Trophoblast cell (in vitro differentiated cells and primary cell): ENCODE measurements around the gene GYPA. TPM values are rescaled to one million over a fixed set of nuclear protein-coding genes. Genes with fewer than 3 reads are reported as not detected.
"Not testable (repeated sequence)": the region's sequence is repeated elsewhere in the genome, so short reads cannot be mapped to it uniquely, and the experiment has no call there.

Experiments used
- DNase-seq, 2 donors: peaks; one replicate each; pipeline ENCODE4 v3.0.0-alpha.2; 2016
- H2AFZ ChIP-seq: 2 replicates; pipeline ENCODE4 v1.6.1; 2013; ENCODE audit warnings: low read length, moderate library complexity, mild to moderate bottlenecking; ENCODE audit not compliant: insufficient read depth, poor library complexity
- H2AK5ac ChIP-seq: 2 replicates; pipeline ENCODE4 v1.6.1; 2013; ENCODE audit warnings: mild to moderate bottlenecking, low read length
- H2BK120ac ChIP-seq: 2 replicates; pipeline ENCODE4 v1.6.1; 2013; ENCODE audit warnings: low read length, mild to moderate bottlenecking, moderate library complexity; ENCODE audit not compliant: insufficient read depth, poor library complexity
- H2BK12ac ChIP-seq: 2 replicates; pipeline ENCODE4 v1.6.1; 2013; ENCODE audit warnings: mild to moderate bottlenecking, low read length, moderate library complexity
- H2BK5ac ChIP-seq: 2 replicates; pipeline ENCODE4 v1.6.1; 2013; ENCODE audit warnings: low read length, low read depth, moderate library complexity, mild to moderate bottlenecking; ENCODE audit not compliant: poor library complexity
- H3K14ac ChIP-seq: 2 replicates; pipeline ENCODE4 v1.6.1; 2013; ENCODE audit warnings: mild to moderate bottlenecking, low read length
- H3K18ac ChIP-seq: 2 replicates; pipeline ENCODE4 v1.6.1; 2013; ENCODE audit warnings: mild to moderate bottlenecking, low read length
- H3K23ac ChIP-seq: 2 replicates; pipeline ENCODE4 v1.6.1; 2013; ENCODE audit warnings: low read length
- H3K27ac ChIP-seq: 2 replicates; pipeline ENCODE4 v1.5.1; 2013; ENCODE audit warnings: low read depth, mild to moderate bottlenecking, inconsistent platforms, low read length, moderate library complexity
- H3K27me3 ChIP-seq: 2 replicates; pipeline ENCODE4 v1.6.1; 2013; ENCODE audit warnings: inconsistent platforms, mild to moderate bottlenecking, low read length, moderate library complexity; ENCODE audit not compliant: insufficient read depth
- H3K36me3 ChIP-seq, 2 experiments: 1 replicate in 1 of 2; 2 replicates in 1 of 2; pipeline ENCODE4 v1.6.1; 2013; ENCODE audit warnings: low read length in 2 of 2, mild to moderate bottlenecking in 2 of 2, moderate library complexity in 1 of 2; ENCODE audit not compliant: insufficient read depth in 2 of 2, control insufficient read depth in 1 of 2
- H3K4ac ChIP-seq: 2 replicates; pipeline ENCODE4 v1.6.1; 2013; ENCODE audit warnings: low read depth, mild to moderate bottlenecking, low read length, moderate library complexity
- H3K4me1 ChIP-seq, 2 experiments: 1 replicate in 1 of 2; 2 replicates in 1 of 2; pipeline ENCODE4 v1.6.1; 2013; ENCODE audit warnings: low read length in 2 of 2, mild to moderate bottlenecking in 2 of 2, moderate library complexity in 1 of 2; ENCODE audit not compliant: insufficient read depth in 2 of 2, control insufficient read depth in 1 of 2
- H3K4me2 ChIP-seq: 2 replicates; pipeline ENCODE4 v1.6.1; 2013; ENCODE audit warnings: inconsistent platforms, mild to moderate bottlenecking, low read length, moderate library complexity
- H3K4me3 ChIP-seq: 2 replicates; pipeline ENCODE4 v1.5.1; 2013; ENCODE audit warnings: mild to moderate bottlenecking, low read depth, low read length, inconsistent platforms
- H3K79me1 ChIP-seq: one replicate; pipeline ENCODE4 v1.6.1; 2013; ENCODE audit warnings: low read length
- H3K79me2 ChIP-seq: 2 replicates; pipeline ENCODE4 v1.6.1; 2013; ENCODE audit warnings: low read length, mild to moderate bottlenecking; ENCODE audit not compliant: control insufficient read depth, insufficient read depth, poor library complexity
- H3K9ac ChIP-seq: 2 replicates; pipeline ENCODE4 v1.6.1; 2013; ENCODE audit warnings: mild to moderate bottlenecking, low read length
- H3K9me3 ChIP-seq: 2 replicates; pipeline ENCODE4 v1.6.1; 2013; ENCODE audit warnings: low read depth, mild to moderate bottlenecking, control low read depth, inconsistent platforms, low read length; ENCODE audit not compliant: insufficient read depth
- H4K12ac ChIP-seq: 2 replicates; pipeline ENCODE4 v1.6.1; 2013; ENCODE audit warnings: low read depth, mild to moderate bottlenecking, low read length, moderate library complexity
- H4K8ac ChIP-seq: 2 replicates; pipeline ENCODE4 v1.6.1; 2013; ENCODE audit warnings: low read depth, mild to moderate bottlenecking, low read length, moderate library complexity
- H4K91ac ChIP-seq: one replicate; pipeline ENCODE4 v1.6.1; 2013; ENCODE audit warnings: low read depth, mild to moderate bottlenecking, low read length, moderate library complexity
- WGBS: extraction: QIAGEN DNeasy Blood & Tissue Kit; methylation state at CpG from one replicate; pipeline ENCODE4 v1.1.7; 2013; ENCODE audit warnings: missing lambda C conversion rate; ENCODE audit not compliant: insufficient read length, insufficient coverage; ENCODE audit errors: extremely low coverage; 5-methylcytosine and 5-hydroxymethylcytosine counted together
- polyA plus RNA-seq: library from polyadenylated mRNA; stranded (reverse); fragments of 200-250 nt; gene quantifications from 2 replicates; pipeline ENCODE4 v1.2.3, GENCODE V29; 2013

GYPA gene
- not detected in 2 replicates for polyA plus RNA-seq

DNA sequence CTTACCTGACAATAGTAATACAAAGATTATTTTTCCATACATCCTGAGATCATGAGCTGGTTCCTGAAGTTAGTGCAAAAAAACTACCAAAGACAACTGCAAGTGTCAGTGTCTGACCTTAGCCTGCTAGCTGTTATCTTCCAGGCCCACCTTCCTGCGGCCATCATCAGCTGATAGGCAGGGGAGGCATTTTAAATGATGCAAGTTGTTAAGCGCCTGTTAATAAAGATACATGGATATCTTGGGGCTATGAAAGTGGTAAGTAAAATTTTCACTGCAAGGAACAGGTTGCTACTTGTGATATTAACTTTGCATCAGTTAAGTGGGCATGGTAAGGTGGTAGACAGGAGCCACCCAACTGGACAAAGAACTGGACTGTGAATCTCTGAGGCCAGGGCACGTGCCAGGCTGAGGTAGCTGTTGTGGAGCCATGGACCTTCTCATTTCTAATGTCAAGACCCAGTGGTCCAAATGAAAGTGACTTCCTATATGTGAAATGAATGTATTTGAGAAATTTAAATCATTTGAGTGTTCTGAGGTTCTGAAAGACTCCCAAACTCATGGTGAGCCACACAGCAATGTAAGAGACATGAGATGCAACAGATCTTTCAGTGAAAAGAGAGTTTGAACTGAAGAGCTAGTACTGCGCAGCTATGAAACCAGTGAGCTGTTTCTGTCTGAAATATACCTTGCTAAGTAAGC lies at the start of gene GYPA:
Gene GYPA, minus strand, starts transcription at position 125 of the 702 bp plus-strand sequence. Its CDS starts 83 bp downstream, at position 42.
- DNase-seq, H4K91ac ChIP-seq, H3K27me3 ChIP-seq, H3K9ac ChIP-seq, H3K23ac ChIP-seq, H3K4me2 ChIP-seq, H3K18ac ChIP-seq, H2BK12ac ChIP-seq, H3K27ac ChIP-seq, H2AFZ ChIP-seq, H3K14ac ChIP-seq, H3K4ac ChIP-seq, H2AK5ac ChIP-seq, H2BK5ac ChIP-seq, H3K9me3 ChIP-seq, H3K4me3 ChIP-seq, H4K8ac ChIP-seq, H3K79me1 ChIP-seq, H2BK120ac ChIP-seq, H3K36me3 ChIP-seq, H3K79me2 ChIP-seq, H4K12ac ChIP-seq, H3K4me1 ChIP-seq: not testable (repeated sequence)
- WGBS = no CpG with 5 or more reads among the region's 4 CpGs

DNA sequence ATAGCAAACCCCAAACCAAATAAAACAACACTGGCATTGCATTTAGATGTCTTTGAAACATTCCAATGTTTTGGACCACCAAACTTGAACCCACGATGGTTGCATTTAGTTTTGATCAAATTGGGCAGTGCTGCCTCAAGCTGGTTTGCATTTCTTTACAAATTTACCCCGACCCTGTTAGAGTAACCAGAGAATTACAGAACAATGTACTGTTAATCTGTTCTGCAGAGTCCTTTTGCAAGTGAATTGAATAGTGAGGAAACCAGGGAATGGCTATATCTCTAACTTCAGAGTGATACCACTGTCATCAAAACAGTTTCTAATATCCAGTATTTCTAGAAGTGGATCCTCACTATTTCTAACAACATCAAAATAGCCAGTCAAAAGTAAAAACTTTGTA lies 49.5 kb upstream of the GYPA start:
- DNase-seq = no peak
- Histone ChIP-seq H4K91ac (no peak overlapping the region), H3K9ac (no peak overlapping the region), H3K18ac (no peak overlapping the region), H2BK120ac (no peak overlapping the region), H3K79me2 (no peaks in the 10 kb centered on the region), H2AFZ (no peak overlapping the region), H3K27me3 (no peaks in the 10 kb centered on the region), H3K79me1 (no peaks in the 10 kb centered on the region), H3K4me2 (no peak overlapping the region), H3K9me3 (no peaks in the 10 kb centered on the region), H4K8ac (no peak overlapping the region), H3K36me3 (no peaks in the 10 kb centered on the region), H3K27ac (no peak overlapping the region), H2BK5ac (no peak overlapping the region), H3K4me3 (no peak overlapping the region), H2AK5ac (no peak overlapping the region), H2BK12ac (no peak overlapping the region), H3K4me1 (no peaks in the 10 kb centered on the region), H3K14ac (no peak overlapping the region), H3K23ac (no peak overlapping the region), H4K12ac (no peak overlapping the region), H3K4ac (no peak overlapping the region)
- no CpG with 5 or more reads among the region's 2 CpGs for WGBS

DNA sequence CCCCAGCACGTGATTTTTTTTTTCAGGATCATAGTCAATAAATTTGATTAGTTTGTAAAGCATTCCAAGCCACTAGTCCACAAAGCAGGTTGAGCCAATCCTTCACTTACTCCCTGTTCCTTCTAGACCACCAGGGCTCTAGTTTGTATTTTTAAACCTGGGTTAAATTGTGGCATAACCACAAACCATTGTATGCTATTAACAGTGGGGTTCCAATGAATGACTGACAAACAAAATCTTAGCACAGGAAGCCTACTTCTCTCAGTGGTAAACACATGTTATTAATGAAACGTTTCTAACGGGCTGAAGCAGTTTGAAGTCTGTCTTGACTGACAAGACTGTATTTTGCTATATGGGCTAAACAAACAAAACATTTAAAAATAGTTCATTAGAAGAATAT lies 48.6 kb upstream of the GYPA start:
- Histone ChIP-seq H2AK5ac (no peak overlapping the region), H3K79me1 (no peaks in the 10 kb centered on the region), H3K14ac (no peak overlapping the region), H3K4ac (no peak overlapping the region), H3K27ac (no peak overlapping the region), H3K36me3 (no peaks in the 10 kb centered on the region), H3K79me2 (no peaks in the 10 kb centered on the region), H3K9me3 (no peaks in the 10 kb centered on the region), H4K12ac (no peak overlapping the region), H2BK5ac (no peak overlapping the region), H3K27me3 (no peaks in the 10 kb centered on the region), H3K4me2 (no peak overlapping the region), H3K4me1 (no peaks in the 10 kb centered on the region), H3K4me3 (no peak overlapping the region), H2BK120ac (no peak overlapping the region), H2AFZ (no peak overlapping the region), H4K91ac (no peak overlapping the region), H3K23ac (no peak overlapping the region), H3K18ac (no peak overlapping the region), H4K8ac (no peak overlapping the region), H2BK12ac (no peak overlapping the region), H3K9ac (no peak overlapping the region)
- WGBS = no CpG with 5 or more reads among the region's 3 CpGs
- DNase-seq = no peak

DNA sequence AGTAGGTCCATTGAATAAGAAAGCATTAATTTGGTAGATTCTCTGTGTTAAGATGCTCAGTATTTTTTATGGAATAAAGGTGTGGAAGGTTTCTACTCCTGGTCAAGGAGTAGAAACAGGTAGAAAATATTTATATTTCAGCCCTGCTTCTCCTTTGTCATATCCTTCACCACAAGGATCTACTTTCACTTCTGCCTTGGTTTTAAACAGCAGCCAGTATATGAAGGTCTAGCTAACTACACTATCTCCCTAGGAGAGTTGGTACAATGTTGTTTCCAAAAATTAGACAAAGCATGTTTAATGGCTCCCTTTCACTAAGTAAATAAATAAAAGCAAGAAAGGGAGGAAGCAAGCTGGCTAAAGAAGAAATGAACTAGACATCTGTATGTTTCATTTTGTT lies 44.6 kb upstream of the GYPA start:
- H4K12ac ChIP-seq = no peak overlapping the region
- no peak overlapping the region for H3K14ac ChIP-seq
- no peak overlapping the region for H3K4ac ChIP-seq
- no peaks in the 10 kb centered on the region for H3K27me3 ChIP-seq
- H3K36me3 ChIP-seq = no peaks in the 10 kb centered on the region
- H3K9ac ChIP-seq = no peak overlapping the region
- no peak overlapping the region for H3K4me2 ChIP-seq
- H4K91ac ChIP-seq = no peak overlapping the region
- no peak overlapping the region for H4K8ac ChIP-seq
- H3K79me1 ChIP-seq = no peaks in the 10 kb centered on the region
- H3K18ac ChIP-seq = no peak overlapping the region
- H3K4me3 ChIP-seq = no peak overlapping the region
- H2AFZ ChIP-seq = no peak overlapping the region
- no peak overlapping the region for H2BK120ac ChIP-seq
- H3K27ac ChIP-seq = no peak overlapping the region
- no peak overlapping the region for H2AK5ac ChIP-seq
- H2BK12ac ChIP-seq = no peak overlapping the region
- no peak overlapping the region for H2BK5ac ChIP-seq
- DNase-seq = no peak
- H3K9me3 ChIP-seq = no peaks in the 10 kb centered on the region
- H3K79me2 ChIP-seq = no peaks in the 10 kb centered on the region
- H3K23ac ChIP-seq = no peak overlapping the region
- H3K4me1 ChIP-seq = no peaks in the 10 kb centered on the region
